ENCODE results near the gene PDZD2. TPM values are rescaled to one million over a fixed set of nuclear protein-coding genes. Genes with fewer than 3 reads are reported as not detected.
"Not testable (repeated sequence)": the region's sequence is repeated elsewhere in the genome, so short reads cannot be mapped to it uniquely, and the experiment has no call there.

The PDZD2 gene
- total and polyA plus RNA-seq, 2 donors (not counting 3 experiments of a cell fraction or from before 2014, with no cell fraction given), result 0.66 to 6.9 TPM

DNA sequence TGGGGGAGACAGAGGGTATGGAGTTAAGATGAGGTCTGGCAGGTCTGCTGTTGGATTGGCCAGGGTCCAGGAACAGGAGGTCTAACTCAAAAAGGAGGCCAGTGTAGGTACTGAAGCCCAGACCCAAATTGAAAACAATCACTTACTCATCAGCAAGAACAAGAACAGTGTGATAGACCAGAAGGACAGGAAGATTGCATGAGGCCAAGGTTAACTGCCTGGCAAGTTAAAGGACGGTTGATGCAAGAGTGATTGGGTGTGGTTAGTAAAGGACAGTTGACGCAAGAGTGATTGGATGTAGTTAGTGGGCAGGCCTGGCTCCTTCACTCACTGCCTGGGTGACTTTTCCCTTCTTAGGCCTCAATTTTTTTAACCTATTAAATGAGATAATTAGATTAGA lies 132.6 kb downstream of the PDZD2 start:
- POLR2A ChIA-PET, result no interaction called here
- H3K4me3 ChIP-seq (replicated peaks in 1 of 3; ENCODE audit: insufficient read depth in 1 of 3, low read depth in 1 of 3, low read length in 3 of 3), result no peak overlapping the region
- TF ChIP-seq POLR2A (IDR thresholded peaks at IDR 0.05; ENCODE audit: low read depth, low read length) (no peak), FOS (IDR thresholded peaks at IDR 0.05; ENCODE audit: borderline replicate concordance, insufficient read depth, low read length) (no peak), EZH2 (IDR thresholded peaks at IDR 0.05; ENCODE audit: borderline replicate concordance, low read depth, low read length, severe bottlenecking) (no peak), JUN (IDR thresholded peaks at IDR 0.05; ENCODE audit: borderline replicate concordance, insufficient read depth, insufficient read length, low read depth) (no peak), GATA2 (IDR thresholded peaks at IDR 0.05; ENCODE audit: insufficient read depth, insufficient read length, low read depth, low read length) (no peak), POLR2AphosphoS5 (IDR thresholded peaks at IDR 0.05; ENCODE audit: insufficient read depth, low read depth, low read length) (no peak), MYC (IDR thresholded peaks at IDR 0.05; ENCODE audit: low read depth, low read length) (no peak)
- TF ChIP-seq, protein P1, sequence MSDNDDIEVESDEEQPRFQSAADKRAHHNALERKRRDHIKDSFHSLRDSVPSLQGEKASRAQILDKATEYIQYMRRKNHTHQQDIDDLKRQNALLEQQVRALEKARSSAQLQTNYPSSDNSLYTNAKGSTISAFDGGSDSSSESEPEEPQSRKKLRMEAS (IDR thresholded peaks at IDR 0.05; ENCODE audit: insufficient read depth, insufficient read length), result no peak
- TF ChIP-seq, protein P2, sequence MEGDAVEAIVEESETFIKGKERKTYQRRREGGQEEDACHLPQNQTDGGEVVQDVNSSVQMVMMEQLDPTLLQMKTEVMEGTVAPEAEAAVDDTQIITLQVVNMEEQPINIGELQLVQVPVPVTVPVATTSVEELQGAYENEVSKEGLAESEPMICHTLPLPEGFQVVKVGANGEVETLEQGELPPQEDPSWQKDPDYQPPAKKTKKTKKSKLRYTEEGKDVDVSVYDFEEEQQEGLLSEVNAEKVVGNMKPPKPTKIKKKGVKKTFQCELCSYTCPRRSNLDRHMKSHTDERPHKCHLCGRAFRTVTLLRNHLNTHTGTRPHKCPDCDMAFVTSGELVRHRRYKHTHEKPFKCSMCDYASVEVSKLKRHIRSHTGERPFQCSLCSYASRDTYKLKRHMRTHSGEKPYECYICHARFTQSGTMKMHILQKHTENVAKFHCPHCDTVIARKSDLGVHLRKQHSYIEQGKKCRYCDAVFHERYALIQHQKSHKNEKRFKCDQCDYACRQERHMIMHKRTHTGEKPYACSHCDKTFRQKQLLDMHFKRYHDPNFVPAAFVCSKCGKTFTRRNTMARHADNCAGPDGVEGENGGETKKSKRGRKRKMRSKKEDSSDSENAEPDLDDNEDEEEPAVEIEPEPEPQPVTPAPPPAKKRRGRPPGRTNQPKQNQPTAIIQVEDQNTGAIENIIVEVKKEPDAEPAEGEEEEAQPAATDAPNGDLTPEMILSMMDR (IDR thresholded peaks at IDR 0.05; ENCODE audit: extremely low read depth in 1 of 2, insufficient read depth in 1 of 2, low read depth in 1 of 2, low read length in 2 of 2), result no peak
- H3K27me3 ChIP-seq (ENCODE audit: control insufficient read depth in 2 of 2, insufficient read depth in 2 of 2, low read length in 2 of 2), result no peaks in the 10 kb centered on the region
- H2AFZ ChIP-seq (ENCODE audit: low read depth, low read length), result no peak overlapping the region
- H3K9me3 ChIP-seq (replicated peaks; ENCODE audit: control insufficient read depth, insufficient read depth, low read length), result no peaks in the 10 kb centered on the region
- CTCF ChIA-PET, result no interaction called here
- FAIRE-seq (no peak), DNase-seq (ENCODE audit: low read depth, low spot score) (no peak)
- H3K36me3 ChIP-seq (ENCODE audit: control insufficient read depth in 2 of 2, extremely low read depth in 1 of 2, insufficient read depth in 2 of 2, low read length in 2 of 2), result no peaks in the 10 kb centered on the region
- H3K4me2 ChIP-seq (ENCODE audit: insufficient read depth, low read length), result no peak overlapping the region
- H3K27ac ChIP-seq (ENCODE audit: insufficient read depth, low read depth, low read length), result no peak overlapping the region
- dilution Hi-C loops (cut with MboI; ENCODE audit: extremely low pct_ligation_motif_present, low sequenced_read_pairs), result no loop called here
- H3K9me1 ChIP-seq (replicated peaks; ENCODE audit: control insufficient read depth, extremely low read depth, insufficient read depth, low read length), result no peaks in the 10 kb centered on the region
- no peaks in the 10 kb centered on the region for H3K79me2 ChIP-seq (ENCODE audit: control insufficient read depth, insufficient read depth, low read length)
- no peak overlapping the region for H3K9ac ChIP-seq (replicated peaks; ENCODE audit: extremely low read depth, insufficient read depth, low read length)
- no peaks in the 10 kb centered on the region for H4K20me1 ChIP-seq (replicated peaks; ENCODE audit: control insufficient read depth, extremely low read depth, insufficient read depth, low read length)
- no peaks in the 10 kb centered on the region for H3K4me1 ChIP-seq (ENCODE audit: control insufficient read depth, extremely low read depth, insufficient read depth, low read length)
- no TSS peak for BruUV-seq (replicated peaks)
- intact Hi-C loops (cut with micrococcal nuclease), result no loop called here

DNA sequence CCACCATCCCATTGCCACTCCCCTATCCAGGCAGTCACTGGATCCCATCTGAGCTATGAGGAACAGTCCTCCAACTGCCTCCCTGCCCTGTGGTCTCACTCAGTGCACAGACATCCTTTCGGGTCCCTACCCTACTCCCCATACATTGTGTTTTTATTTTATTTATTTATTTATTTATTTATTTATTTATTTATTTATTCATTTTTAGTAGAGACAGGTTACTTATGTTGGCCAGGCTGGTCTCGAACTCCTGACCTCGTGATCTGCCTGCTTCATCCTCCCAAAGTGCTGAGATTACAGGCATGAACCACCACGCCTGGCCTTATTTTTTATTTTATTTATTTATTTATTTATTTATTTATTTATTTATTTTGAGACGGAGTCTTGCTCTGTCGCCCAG lies 137.4 kb downstream of the PDZD2 start:
- CTCF ChIA-PET, result interaction anchor here (0.8 kb wide), 1 partner anchor 25 kb away, joined by 3 read pairs; no protein-coding TSS in a partner anchor
- H4K20me1 ChIP-seq (replicated peaks; ENCODE audit: control insufficient read depth, extremely low read depth, insufficient read depth, low read length); H3K4me3 ChIP-seq (replicated peaks in 1 of 3; ENCODE audit: insufficient read depth in 1 of 3, low read depth in 1 of 3, low read length in 3 of 3); H3K9ac ChIP-seq (replicated peaks; ENCODE audit: extremely low read depth, insufficient read depth, low read length); FAIRE-seq; H3K27ac ChIP-seq (ENCODE audit: insufficient read depth, low read depth, low read length); DNase-seq (ENCODE audit: low read depth, low spot score); H3K36me3 ChIP-seq (ENCODE audit: control insufficient read depth in 2 of 2, extremely low read depth in 1 of 2, insufficient read depth in 2 of 2, low read length in 2 of 2); H3K27me3 ChIP-seq (ENCODE audit: control insufficient read depth in 2 of 2, insufficient read depth in 2 of 2, low read length in 2 of 2); H3K9me3 ChIP-seq (replicated peaks; ENCODE audit: control insufficient read depth, insufficient read depth, low read length); intact Hi-C loops (cut with micrococcal nuclease); H3K4me2 ChIP-seq (ENCODE audit: insufficient read depth, low read length); H3K79me2 ChIP-seq (ENCODE audit: control insufficient read depth, insufficient read depth, low read length); BruUV-seq (replicated peaks); H3K4me1 ChIP-seq (ENCODE audit: control insufficient read depth, extremely low read depth, insufficient read depth, low read length); H2AFZ ChIP-seq (ENCODE audit: low read depth, low read length); H3K9me1 ChIP-seq (replicated peaks; ENCODE audit: control insufficient read depth, extremely low read depth, insufficient read depth, low read length); dilution Hi-C loops (cut with MboI; ENCODE audit: extremely low pct_ligation_motif_present, low sequenced_read_pairs); POLR2A ChIA-PET: not testable (repeated sequence)

Measured in endothelial cell of umbilical vein (primary cell).